Stimulated activated CD4-positive, alpha-beta T cell treated with anti-CD3 and anti-CD28 coated beads, Interleukin-12 subunit alpha, Interleukin-12 subunit beta, amount 100 ng/mL, for 48 hours (primary cell): ENCODE data around the gene ZNF57.
"Not testable (repeated sequence)": the region's sequence is repeated elsewhere in the genome, so short reads cannot be mapped to it uniquely, and the experiment has no call there.

ENCODE experiments used
- DNase-seq, 3 donors: peaks; one replicate each; pipeline ENCODE4 v3.0.0-alpha.2; 2020; ENCODE audit warnings: low read depth in 2 of 3, low spot score in 1 of 3

Gene ZNF57

GRCh38 chr19:2950286-2951124, 49.8 kb downstream of the ZNF57 start:
- DNase-seq, result peak; percentile 100

- DNase-seq, result no peak
Measured at GRCh38 chr19:2952953-2953481, 52.3 kb downstream of the ZNF57 start.

- no peak for DNase-seq
Measured at GRCh38 chr19:2957160-2957559, 56.4 kb downstream of the ZNF57 start.

GRCh38 chr19:2960120-2960519, 59.4 kb downstream of the ZNF57 start:
- DNase-seq, result no peak

- DNase-seq, result peak; percentile 6 to 74 (median 8)
Measured at GRCh38 chr19:2962018-2962670, 61.4 kb downstream of the ZNF57 start.

- DNase-seq, result no peak
Measured at GRCh38 chr19:2963122-2963521, 62.4 kb downstream of the ZNF57 start.

GRCh38 chr19:2963631-2964030, 62.9 kb downstream of the ZNF57 start:
- DNase-seq, result not testable (repeated sequence)

GRCh38 chr19:2964874-2965273, 64.1 kb downstream of the ZNF57 start:
- no peak for DNase-seq

- DNase-seq, result no peak
Measured at GRCh38 chr19:2967972-2968371, 67.2 kb downstream of the ZNF57 start.
